Measurements from ENCODE around the gene NKAIN2. TPM values are rescaled to one million over a fixed set of nuclear protein-coding genes. Genes with fewer than 3 reads are reported as not detected.
"Not testable (repeated sequence)": the region's sequence is repeated elsewhere in the genome, so short reads cannot be mapped to it uniquely, and the experiment has no call there.

Gene NKAIN2
- total RNA-seq, 1 donor from 2014 or later: not detected

DNA sequence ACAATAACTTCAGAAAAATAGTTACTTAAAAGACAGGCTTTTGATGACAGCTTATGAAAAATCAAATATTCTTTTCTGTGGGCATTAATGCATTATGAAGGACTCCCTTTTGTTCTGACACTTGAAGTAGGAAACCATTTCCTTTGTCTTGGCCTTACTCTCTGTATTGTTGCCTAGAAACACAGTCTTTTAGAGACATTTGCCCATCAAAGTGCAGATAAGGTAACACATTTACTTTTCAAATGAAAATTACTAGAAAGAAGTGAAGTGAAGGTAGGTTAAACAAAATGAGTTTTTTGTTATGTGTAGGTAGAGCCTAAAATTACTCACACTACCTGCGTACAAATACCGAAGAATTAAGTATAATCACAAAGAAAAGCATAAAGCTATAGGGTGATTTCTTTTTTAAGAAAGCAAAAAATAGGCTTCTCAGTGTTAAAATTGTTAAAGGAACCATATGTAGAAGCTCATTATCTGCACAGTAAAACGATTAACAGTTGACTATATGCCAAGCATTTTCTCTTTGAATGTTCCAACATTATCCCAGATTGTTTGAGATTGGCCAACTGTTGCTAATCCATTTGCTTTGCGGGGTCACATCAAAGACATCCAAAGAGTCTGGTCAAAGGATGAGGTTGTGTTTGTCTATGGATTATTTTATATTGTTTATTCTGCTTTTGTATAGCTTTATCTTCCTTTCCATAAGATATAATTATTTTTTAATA lies 616.6 kb downstream of the NKAIN2 start:
- intact Hi-C loops (cut with micrococcal nuclease): no loop called here

DNA sequence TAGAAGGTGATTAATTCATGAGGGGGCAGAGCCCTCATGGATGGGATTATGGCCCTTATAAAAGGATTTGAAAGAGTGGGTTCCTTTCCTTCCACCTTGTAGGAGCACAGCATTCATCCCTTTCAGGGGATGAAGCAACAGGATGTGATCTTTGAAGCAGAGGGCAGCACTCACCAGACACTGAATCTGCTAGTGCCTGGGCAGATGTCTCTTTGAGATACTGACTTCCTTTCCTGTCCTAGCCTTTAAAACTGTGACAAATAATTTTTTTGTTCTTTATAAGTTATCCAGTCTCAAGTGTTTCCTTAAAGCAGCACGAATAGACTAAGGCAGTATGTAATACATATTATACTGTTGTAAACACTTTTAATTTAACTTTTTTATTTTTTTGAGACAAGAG lies 620.0 kb downstream of the NKAIN2 start:
- intact Hi-C loops (cut with micrococcal nuclease): no loop called here

DNA sequence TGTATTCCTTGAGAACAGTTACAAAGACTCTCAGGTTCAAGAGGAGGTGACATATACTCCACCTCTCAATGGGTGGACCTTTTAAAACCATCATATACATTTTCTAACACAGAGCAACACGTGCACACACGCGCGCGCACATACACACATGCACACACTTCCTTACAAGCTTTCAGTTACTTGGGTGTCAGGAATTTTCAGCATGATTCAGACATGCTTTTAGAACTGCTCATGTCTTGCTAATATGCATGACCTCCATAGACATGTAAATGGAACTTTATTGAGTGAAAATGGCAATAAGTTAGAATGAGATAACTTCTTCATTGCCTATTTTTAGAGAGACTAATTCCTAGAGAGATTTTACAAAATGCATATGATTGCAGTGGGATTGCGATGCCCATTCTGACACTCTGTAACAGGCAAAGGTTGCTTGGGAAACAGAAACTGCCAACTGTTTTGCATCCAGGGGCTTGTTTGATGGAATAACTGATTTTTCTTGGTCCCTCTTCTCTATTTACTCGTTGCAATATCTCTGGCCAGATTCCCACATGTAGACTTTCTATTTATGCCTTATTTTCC lies 627.2 kb downstream of the NKAIN2 start:
- intact Hi-C loops (cut with micrococcal nuclease): no loop called here

DNA sequence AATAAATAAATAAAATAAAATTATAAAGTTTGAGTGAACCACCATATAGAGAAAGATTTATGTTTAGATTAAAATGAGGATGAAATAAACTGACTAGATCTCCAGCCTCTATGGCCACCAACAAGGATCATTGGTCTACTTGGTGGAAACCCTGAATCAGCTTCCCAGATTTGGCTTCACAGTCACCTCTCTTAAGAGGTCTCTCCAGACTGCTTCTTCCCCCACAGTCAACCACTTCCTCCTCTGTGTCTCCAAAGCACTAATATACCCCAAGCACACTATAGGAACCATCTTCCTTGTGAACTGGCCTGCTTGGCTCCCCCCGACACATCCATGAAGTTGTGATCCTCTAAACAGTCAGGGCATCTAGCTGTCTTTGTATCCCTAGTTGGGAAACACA lies 629.0 kb downstream of the NKAIN2 start:
- intact Hi-C loops (cut with micrococcal nuclease): no loop called here

DNA sequence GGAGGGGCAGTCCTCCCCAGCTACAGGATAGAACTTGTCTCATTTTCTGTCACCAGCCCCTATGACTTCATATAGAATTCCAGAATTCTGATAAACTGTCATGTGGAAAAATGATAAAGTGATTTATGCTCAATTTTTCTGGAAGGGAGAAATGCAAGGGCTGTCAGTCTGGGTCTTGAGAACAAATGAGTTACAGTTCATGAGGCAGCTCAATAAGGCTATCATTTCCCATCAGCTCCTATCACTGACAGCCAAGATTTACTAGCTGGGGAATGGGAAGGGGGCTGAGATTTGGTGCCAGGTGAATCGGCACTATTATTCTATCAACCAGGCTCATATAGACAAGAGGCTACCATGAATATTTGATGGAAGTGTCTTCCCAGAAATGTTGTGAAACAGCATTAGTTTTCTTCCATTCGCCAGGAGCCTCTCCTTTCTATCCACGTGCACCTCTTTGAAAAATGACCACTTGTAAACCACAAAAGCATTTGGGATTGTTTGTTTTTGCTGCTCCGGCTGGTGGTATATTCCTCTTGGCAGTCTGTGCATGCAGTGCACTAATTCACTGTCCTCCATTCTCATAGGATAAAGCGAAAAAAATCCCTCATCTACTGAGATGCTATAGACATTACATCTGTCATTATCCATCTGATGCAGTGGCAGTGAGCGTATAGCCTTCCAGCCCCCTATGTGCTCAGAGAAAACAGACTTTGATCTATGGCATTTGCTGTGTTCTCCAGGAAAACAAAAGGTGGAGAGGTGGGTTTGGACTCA lies 629.9 kb downstream of the NKAIN2 start:
- intact Hi-C loops (cut with micrococcal nuclease): no loop called here

DNA sequence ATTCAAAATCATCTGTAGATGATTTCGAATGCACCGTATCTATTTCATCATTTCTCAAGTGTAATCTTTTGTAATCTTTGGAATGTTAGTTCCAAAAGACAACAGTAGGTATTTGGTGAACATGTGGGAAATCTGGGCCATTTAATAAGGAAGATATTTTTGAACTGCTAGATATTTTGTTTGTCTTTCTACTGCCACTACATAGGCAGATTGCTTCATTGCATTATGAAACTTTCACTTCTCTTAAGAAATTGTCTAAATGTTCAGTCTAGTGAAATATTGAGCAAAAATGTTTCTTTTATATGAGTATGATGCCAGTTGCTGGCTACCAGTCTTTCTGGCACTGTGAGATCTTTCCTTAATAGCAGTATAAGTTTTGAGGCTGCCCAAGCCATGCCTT lies 630.8 kb downstream of the NKAIN2 start:
- intact Hi-C loops (cut with micrococcal nuclease): no loop called here

DNA sequence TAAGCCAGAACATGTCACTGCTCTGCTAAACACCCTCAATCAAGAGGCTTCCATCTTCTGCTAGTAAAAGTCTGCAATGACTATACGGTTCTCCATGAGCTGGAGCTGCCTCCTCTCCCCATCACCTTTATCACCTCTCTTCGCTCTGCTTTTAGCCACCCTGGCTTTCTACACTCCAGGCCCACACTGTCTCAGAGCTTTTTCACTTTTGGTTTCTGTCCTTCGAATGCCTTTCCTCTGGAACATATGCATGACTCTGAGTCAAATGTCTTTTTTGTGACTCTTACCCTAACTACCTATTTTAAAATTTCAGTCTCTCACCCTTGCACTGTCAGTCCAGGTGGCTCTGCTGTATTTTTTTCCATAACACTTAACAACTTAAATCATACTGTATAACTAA lies 633.1 kb downstream of the NKAIN2 start:
- intact Hi-C loops (cut with micrococcal nuclease): no loop called here

DNA sequence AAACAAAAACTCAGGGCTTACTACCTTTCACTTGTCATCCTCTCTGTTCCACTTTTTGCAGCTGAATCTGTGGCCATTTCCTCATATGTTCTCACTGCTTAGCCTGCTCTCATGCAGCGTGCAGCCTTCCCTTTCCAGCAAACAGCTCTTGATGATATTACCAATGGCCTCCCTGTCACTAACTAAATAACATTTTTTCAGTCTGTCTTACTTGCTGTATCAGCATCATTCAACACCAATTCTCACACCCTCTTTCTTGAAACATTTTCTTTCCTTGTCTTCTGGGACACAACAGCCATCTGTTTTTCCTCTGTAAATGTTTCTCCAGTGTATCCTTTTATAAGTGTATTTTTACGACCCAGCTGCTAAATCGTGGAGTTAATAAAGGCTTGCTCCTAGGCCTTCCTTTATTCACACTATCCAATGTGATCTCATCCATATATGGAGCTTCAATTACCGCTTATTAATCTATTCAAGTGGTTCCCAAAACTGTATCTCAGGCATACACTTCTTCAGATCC lies 634.9 kb downstream of the NKAIN2 start:
- intact Hi-C loops (cut with micrococcal nuclease): no loop called here

DNA sequence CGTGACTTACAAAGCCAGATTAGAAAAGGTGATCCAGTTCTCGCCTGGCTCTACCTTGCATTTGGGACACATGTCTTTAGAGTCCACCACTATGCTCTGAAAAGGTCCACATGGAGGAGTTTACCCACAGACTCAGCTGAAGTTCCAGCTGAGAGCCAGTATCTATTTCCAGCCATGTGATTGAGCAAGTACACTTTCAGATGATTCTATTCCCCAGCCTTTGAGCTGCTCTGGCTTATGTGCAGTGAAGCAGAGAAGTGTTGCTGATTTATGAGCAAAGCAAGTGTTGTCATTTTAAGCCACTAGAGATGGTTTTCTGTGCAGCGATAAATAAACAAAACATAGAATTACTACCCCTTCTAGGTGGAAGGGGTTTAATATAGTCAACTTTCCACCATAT lies 637.8 kb downstream of the NKAIN2 start:
- intact Hi-C loops (cut with micrococcal nuclease): no loop called here

DNA sequence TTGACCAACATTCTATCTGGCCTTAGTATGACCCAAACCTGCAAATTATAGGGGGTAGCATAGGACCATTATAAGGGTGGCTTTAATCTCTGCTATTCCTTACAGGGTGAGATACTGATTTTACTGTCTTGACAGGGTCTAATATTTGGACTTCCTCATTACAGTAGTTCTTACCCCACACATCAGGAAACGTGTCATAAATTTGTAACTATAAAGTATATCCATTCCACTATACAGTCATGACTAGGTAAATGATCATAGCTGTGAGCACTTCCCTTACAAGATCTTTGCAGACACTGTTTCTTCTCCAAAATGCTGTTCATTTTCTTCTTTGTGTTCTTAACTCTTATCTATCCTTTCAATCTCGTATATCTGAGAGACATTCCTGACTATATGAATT lies 639.9 kb downstream of the NKAIN2 start:
- intact Hi-C loops (cut with micrococcal nuclease): no loop called here

DNA sequence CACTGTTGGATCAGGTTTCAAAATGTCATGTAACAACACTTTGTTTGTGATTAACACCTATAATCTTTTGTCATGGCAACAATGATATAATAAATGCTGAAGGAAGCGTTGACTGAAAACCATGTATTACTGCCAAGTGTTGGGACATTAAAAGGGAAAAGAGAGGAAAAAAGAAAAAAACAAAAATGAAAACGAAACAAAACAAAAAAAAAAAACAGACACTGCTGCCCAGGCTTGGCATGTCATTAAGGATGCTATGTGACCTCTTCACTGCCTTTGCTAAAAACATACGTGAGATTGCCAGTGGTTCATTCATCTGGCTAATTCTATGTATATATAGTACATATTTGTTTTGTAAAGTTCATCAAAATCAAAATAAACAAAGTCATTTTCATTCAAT lies 641.9 kb downstream of the NKAIN2 start:
- intact Hi-C loops (cut with micrococcal nuclease): no loop called here

DNA sequence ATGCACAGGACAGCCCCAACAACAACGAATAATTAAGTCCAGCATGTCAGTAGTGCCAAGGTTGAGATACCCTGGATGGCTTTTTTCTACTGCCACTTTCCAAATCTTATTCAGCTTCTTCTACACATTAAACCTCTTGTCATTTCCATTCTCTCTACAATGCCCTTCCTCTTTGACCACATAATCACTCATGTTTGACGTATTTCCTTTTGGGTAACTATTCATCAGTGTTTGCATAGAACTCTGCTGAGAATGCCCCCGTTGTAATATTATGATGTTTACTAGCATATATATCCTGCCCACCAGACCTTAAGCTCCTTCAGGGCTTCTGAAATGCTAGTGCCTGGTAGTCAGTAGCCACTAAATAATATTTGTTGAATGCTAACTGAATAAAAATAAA lies 643.3 kb downstream of the NKAIN2 start:
- intact Hi-C loops (cut with micrococcal nuclease): no loop called here

DNA sequence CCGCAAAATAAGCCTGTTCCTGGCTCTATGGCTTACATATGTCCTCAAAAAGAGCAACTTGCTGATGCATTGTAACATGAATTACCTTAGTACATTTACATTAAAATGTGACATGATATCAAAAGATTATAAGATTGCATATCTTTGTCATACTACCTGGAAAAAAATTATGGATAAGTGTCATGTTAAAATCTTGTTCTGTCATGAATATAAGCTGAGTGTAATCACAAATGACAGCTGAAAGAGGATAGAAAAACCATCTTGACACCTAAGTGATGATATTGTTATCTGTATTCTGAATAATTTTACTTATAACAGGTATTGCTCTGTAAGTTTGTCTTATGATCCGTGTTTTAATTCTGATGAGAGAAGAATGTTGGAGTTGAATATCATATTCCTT lies 655.6 kb downstream of the NKAIN2 start:
- intact Hi-C loops (cut with micrococcal nuclease): no loop called here

DNA sequence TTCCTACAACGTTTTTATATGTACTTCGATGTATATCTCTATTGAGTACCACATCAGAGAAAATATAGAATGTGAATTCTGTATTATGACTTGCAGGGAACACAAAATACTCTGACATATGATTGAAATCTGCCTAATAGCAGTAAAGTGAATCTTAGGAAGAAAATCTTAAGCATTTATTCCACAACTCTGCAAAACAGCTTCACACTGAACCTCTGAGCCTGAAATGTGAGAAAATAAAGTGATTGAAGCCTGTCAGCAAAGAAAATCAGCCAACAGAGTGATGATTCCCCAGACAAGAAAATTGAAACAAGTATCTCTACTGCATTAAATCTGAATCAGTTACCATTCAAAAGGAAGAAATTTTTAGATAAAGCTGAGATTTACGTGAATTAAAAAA lies 659.1 kb downstream of the NKAIN2 start:
- intact Hi-C loops (cut with micrococcal nuclease): no loop called here

DNA sequence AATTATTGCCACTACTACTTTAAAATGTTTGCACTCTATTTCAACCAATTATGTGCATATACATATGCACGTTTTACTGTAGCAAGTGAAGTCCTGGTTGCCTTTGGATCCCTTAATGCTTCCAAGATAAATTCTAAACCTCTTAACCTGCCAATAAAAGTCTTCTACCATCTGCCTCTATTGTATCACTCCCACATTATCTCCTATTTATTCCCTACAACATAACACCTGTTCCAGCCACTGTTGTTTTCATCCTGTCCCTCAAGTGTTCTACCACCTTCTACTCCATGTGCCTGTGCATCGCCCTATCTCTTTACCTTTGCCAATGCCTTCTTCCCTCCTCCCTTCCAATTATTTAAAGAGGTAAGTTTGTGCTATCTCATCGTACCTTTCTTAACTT lies 659.6 kb downstream of the NKAIN2 start:
- intact Hi-C loops (cut with micrococcal nuclease): no loop called here

DNA sequence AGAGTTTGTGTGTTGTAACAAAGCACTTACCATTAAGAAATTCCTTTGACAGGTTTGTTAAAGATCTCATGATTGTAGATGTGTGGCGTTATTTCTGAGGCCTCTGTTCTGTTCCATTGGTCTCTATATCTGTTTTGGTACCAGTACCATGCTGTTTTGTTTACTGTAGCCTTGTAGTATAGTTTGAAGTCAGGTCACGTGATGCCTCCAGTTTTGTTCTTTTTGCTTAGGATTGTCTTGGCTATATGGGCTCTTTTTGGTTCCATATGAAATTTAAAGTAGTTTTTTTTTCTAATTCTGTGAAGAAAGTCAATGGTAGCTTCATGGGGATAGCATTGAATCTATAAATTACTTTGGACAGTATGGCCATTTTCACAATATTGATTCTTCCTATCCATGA lies 660.9 kb downstream of the NKAIN2 start:
- intact Hi-C loops (cut with micrococcal nuclease): not testable (repeated sequence)

DNA sequence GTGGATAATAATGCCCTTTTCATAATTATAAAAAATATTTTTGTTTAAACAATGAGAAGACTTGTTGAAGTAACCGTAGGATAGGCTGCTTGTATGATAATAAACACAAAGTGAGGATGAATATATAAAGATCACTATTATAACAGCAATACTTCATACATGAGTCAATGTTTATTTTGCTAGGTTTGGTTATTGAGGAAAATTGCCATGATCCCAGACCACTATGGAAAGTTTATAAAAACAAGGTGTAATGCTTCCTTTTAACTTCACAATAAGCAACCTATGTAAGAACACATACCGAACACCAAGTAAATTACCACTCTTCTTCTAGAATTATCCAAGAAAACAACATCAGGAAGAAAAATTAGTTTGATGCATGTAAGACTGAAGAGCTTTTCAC lies 663.3 kb downstream of the NKAIN2 start:
- intact Hi-C loops (cut with micrococcal nuclease): no loop called here

DNA sequence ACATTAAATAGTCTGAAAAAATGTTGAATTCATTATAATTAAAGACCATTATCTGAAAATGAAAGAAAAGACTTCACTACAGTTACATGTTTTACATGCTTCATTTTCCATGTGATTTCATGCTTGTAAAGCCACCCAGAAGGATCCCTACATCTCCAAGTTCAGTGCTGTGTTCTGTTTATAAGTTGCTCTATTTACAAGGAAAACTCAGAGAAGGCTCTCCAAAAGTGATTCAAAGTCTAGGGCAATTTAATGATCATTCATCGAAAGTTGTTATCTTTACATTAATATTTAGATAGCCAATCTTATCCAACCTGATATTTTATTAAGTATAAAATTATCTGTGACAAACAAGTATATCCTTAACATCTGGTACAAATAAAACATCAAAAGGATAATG lies 663.7 kb downstream of the NKAIN2 start:
- intact Hi-C loops (cut with micrococcal nuclease): no loop called here

DNA sequence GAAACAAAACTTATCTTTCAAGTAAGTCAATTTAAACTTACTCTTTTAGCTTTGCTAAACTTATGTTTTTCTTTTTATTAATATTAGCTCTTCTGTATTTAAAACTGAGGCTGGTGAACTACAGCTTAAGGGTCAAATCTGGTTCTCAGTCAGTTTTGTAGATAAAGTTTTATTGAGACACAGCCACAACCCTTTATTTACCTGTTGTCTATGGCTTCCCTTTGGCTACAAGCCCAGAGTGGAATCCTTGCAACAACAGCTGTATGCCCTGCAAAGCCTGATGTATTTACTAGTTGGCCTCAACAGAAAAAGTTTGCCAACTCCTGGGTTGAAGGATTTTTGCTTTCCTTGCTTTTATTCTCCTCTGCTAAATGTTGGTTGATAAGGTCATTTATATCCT lies 667.1 kb downstream of the NKAIN2 start:
- intact Hi-C loops (cut with micrococcal nuclease): no loop called here

DNA sequence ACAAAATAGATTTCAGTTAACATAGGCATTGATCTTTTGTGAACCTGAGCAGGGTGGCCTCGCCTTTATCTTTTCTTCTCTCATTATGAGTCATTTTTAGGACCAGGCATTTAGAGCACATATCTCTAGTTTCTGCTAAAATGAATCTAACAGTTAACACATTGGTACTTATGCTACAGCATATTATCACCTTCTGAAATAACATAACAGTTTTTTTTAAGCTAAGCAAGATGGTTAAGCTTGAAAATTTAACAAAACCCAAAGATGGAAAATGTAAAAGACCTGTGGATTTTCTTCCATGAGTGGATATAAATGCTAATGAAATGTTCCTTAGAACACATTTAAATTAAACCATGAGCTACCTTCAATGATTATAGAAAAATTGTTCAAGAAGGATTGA lies 671.5 kb downstream of the NKAIN2 start:
- intact Hi-C loops (cut with micrococcal nuclease): no loop called here

DNA sequence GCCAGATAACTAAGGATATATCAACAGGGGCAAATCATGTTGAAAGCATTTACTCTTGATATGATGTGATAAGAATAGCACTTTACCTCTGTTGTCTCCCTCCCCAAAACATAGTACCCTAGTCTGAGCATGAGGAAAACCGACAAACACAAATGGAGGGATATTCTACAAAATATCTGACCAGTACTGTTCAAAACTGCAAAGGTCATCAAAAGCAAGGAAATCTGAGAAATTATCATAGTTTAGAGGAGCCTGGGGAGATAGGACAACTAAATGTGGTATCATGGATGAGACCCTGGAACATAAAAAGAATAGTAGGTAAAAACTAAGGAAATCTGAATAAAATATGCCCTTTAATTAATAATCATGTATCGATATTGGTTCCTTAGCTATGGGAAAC lies 675.2 kb downstream of the NKAIN2 start:
- intact Hi-C loops (cut with micrococcal nuclease): no loop called here

DNA sequence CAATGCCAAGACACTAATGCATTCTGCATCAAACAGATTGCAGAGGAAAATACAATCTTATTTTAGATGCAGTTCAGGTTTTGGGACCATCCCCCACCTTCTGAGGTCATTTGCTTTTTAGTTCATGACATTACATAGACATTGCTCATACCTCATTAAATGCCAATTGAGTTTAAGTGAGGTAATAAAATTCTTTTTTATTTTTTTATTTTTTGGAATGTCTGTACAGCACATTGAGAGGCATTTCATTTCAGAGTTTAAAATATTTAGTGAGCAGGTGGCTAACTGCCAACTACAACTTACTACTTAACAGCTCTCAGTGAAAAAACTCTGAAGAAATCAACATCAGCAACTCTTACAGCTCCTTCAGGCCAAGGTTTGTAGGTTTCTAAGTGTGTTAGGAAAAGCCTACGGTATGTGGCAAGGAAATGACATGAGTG lies 676.3 kb downstream of the NKAIN2 start:
- intact Hi-C loops (cut with micrococcal nuclease): no loop called here
